CMK (cell line): Measurements from ENCODE around the gene PAX1.

Source experiments
- DNase-seq: peaks from one replicate; pipeline ENCODE4 v3.0.0-alpha.2; 2010; ENCODE audit warnings: low read depth

PAX1 gene

GRCh38 chr20:21705575-21706260, at the start of gene PAX1:
TSS of gene PAX1 (plus strand) at chr20:21705664. CDS start at chr20:21705713, 49 bp downstream.
- DNase-seq, result no peak

DNA sequence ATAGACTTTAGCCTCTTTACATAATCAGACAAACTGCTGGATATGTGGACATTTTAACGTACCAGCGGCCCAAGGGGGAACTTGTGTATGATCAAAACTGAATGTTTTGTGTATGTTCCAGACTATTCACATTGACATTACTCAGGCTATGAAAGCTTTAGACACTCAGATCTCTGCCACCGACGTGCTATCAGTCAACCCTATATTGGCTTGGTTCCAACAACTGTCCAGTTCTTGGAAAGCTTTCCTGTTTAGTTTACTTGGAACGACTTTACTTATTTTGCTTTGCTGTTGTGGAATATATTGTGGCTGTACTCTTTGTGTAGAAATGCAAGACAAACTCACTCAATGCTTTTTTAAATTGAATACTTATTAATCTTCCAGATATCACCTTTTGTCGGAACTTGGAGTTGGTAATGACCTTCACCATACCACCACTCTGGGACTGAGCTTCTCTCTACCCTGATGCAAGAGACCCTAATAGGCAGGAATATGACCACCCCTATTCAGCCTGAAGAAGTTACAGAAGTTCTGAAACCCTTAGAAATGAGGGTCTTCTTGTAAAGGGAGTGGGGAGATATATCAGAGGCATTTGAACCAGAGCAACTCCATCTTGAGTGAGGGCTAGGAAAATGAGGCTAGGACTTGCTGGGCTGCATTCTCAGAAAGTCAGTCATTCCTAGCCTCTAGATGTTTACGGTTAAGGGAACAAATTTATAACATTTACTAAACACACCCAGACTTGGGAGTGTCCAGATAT, 49.0 kb upstream of the PAX1 start:
- peak; percentile 26 for DNase-seq

GRCh38 chr20:21661488-21662055, 43.9 kb upstream of the PAX1 start:
- no peak for DNase-seq

DNA sequence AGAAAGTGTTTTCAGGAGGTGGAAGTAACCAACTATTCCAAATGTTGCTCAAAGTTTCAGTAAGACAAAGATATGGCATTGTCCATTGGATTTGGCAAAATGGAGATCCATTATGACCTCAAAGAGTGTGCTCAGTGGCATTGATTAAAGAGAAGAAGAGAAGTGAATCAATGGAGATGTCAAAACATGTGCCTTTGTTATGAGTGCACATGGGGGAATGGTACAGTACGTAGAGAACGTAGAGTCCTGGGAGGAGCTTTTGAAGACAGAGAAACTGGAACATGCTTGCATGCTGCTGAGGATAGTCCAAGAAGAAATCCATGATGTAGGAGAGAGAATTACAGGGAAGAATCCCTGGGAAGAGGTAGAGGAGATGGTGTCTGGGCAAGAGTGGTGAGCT, 42.0 kb upstream of the PAX1 start:
- DNase-seq, result no peak

DNA sequence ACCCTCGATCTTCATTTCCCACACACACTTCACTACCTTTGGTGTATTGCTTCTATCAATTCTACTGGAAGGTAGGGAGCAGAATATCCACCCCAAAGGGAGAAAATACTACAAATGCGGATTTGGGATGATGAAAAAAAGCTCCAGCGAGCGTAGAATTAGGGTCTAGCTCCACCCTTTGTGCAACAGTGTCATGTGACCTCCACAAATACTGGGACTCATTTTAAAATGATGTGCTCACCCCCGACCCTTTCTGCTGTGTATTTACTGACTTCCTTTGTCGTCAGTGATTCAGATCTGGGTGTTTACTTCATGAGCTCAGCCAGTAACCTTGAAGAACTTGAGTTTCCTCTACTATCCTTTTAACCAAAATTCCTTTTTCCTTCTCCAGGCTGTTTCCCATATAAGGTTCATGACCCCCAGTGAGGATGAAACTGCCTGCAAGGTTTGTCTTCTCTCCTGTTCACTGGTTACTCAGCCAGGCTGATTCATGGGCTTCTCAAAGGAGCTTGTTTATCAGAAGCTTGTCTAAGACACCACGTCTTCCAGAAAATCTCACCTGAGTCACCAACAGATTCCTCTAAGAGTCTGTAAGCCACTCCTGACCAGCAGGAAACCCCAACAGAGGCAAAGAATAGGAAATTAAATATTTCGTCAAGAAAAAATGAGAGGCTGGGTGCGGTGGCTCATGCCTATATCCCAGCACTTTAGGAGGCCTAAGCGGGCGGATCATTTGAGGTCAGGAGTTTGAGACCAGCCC, 39.6 kb upstream of the PAX1 start:
- no peak for DNase-seq

GRCh38 chr20:21670126-21670525, 35.3 kb upstream of the PAX1 start:
- DNase-seq, result no peak

DNA sequence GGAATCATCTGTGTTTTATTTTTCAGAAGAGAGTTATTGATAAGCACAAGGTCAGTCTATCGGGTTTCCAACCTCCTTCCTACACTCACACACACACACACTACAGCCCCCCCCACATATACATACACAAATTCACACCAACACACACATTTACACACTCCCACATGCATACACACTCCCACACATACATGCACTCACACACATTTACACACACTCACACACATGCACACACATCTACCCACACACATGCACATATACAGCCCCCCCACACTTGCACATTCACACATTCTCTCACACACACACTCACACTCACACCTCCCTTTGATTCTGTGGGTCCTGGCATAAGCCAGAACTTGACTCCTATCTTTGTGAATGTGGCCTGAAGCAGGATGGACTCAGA, 34.5 kb upstream of the PAX1 start:
- no peak for DNase-seq

DNA sequence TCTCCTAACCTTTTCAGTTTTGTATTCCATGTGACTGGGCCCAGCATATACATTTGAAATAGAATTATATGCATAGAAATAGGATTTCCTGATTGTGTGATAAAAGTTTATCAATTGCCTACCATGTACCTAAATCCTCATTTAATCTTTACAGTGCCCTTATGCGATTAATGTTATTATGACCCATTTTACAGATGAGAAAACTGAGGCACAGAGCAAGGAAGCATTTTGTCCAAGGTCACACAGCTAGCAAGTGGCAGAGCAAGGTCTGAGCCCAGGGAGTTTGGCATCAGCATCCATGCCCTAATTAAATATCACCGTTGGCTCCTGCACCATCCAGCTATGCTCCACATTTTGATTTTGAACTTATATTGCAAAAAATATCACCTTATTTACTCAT, 28.2 kb upstream of the PAX1 start:
- no peak for DNase-seq

DNA sequence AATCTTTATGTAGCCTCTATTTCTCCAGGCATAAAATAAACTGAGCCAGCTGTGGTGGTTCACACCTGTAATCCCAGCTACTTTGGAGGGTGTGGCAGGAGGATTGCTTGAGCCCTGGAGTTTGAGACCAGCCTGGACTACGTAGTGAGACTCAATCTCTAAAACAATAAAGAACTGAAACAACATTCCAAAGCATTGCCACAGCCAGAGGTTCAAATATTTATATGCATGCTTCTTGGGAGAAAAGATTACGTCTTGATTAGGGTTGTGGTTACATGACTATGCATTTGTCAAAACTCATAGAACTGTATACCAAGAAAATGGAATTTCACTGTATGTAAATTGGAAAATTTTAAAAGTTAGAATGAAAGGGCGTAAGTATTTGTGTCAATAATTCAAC, 27.7 kb upstream of the PAX1 start:
- no peak for DNase-seq

- DNase-seq, result no peak
Measured at GRCh38 chr20:21681234-21681921, 24.1 kb upstream of the PAX1 start.

- no peak for DNase-seq
Measured at GRCh38 chr20:21681922-21682318, 23.5 kb upstream of the PAX1 start.

DNA sequence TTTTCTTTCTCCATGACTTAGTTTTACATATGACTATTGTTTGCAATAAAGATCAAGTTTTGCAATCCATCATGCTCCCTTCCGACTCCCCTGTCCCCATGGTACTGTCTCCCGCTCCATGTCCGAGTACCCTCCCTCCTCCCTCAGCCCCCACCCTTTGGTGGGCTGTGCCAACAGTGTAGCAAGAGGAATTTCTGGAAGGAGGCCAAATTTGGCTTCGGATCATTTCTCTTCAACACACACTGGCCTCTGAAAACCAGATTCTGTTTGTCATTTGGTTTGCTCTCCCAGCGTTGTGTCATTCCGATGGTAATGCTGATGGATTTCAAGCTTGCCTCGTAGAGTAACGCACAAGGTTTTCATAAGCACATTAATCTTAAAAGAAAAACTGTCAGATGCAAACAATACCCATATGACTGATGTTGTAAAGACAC, 22.9 kb upstream of the PAX1 start:
- no peak for DNase-seq

DNA sequence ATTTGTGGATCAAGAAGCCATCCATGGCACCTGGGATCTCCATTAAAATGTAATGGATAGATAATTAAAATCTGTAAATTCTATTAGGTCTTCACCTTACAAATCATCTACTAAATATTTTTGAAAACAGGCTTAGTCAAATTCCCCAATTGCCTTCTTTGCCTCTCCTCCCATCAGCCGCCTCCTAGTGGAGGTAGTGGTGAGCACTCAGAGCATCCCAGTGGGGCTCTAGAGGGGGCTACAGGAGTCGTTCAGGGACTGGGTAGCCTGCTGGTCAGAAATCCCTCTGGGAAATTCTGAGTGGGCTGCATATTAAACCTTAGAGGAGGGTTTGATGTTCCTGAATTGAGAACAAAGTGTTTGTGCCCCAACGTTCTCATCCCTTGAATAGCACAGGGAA, 20.8 kb upstream of the PAX1 start:
- DNase-seq, result no peak

GRCh38 chr20:21685981-21686380, 19.5 kb upstream of the PAX1 start:
- no peak for DNase-seq

GRCh38 chr20:21693322-21693721, 12.1 kb upstream of the PAX1 start:
- peak; percentile 9 for DNase-seq

GRCh38 chr20:21698494-21699215, 6.8 kb upstream of the PAX1 start:
- DNase-seq, result no peak

GRCh38 chr20:21699216-21699508, 6.3 kb upstream of the PAX1 start:
- no peak for DNase-seq

GRCh38 chr20:21701171-21701876, 4.1 kb upstream of the PAX1 start:
- no peak for DNase-seq

GRCh38 chr20:21702016-21702415, 3.4 kb upstream of the PAX1 start:
- no peak for DNase-seq

DNA sequence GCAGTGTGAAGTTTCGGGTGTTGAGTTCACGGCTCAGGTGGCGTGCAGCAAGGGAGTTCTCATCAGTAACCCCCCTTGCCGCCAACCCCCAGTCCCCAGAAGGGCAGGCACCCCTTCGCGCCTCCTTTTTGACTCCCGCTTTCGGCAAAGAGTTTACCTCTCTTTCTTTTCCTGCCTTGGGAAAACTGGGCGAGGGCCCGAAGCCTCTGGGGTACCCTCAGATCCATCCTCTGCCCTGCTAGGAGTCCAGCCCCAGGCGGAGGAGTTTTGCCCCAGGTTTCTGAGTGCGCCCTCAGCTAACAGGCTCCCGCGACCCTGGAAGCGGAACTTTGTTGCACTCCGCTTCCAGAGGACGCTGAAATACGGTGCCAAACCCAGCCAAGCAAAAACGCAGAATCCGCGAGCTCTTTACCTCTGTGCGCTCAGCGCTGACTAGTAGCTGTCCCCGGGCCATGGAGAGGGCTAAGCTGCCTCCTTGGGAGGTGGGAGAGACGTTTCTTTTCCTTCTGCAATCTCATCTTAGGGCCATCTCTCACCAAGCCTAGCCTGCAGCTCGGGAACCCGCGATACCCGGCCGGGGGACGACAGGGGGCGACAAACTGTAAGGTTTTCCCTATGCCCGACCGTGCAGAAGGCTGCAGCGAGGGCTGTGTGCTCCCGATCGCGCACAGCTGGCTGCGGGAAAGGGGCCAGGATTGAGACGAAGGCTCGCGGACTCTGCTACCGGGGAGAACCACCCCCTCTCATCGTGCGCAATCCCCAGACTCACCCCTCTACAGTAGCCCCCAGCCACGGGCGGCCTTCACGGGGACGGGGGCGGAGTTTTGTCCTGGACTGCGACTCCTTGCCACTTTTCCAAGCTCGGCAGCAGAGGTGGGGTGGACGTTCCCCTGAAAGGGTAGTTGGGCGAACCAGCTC, 2.7 kb upstream of the PAX1 start:
- DNase-seq, result no peak
